ENCODE measurements around the gene PARD3B. TPM values are rescaled to one million over a fixed set of nuclear protein-coding genes. Genes with fewer than 3 reads are reported as not detected.
"Not testable (repeated sequence)": the region's sequence is repeated elsewhere in the genome, so short reads cannot be mapped to it uniquely, and the experiment has no call there.

The PARD3B gene
- polyA plus RNA-seq, 3 donors: not detected

DNA sequence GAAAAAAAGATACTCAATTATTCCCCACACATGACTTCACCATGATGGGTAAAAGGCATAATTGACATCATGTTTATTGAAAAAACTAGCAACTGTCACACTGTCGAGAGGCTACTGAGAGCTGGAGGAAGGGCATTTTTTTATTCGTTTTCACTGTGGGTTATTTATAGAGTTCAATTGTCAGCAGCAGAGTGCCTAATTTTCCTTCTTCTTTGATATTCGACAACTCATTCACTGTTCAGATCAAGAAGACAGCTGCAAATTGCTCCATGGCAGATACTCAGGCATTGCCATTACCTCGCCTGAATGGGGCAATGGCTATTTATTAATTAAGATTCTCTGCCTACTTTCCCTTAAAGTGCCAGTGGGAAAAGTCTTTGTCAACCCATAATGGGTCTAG, 939.5 kb downstream of the PARD3B start:
- no peak for DNase-seq
- Histone ChIP-seq H2AFZ (ENCODE audit: insufficient read depth, low read depth, low read length, poor library complexity, severe bottlenecking) (no peak overlapping the region), H3K4me2 (replicated peaks; ENCODE audit: extremely low read depth, low read length, poor library complexity, severe bottlenecking) (no peak overlapping the region), H3K36me3 (replicated peaks in 1 of 2; ENCODE audit: control insufficient read depth in 1 of 2, insufficient read depth in 2 of 2, low read length in 2 of 2) (no peaks in the 10 kb centered on the region), H3K27me3 (ENCODE audit: control insufficient read depth in 2 of 2, insufficient read depth in 2 of 2, low read length in 2 of 2) (no peaks in the 10 kb centered on the region), H3K9me3 (replicated peaks in 1 of 2; ENCODE audit: control insufficient read depth in 1 of 2, insufficient read depth in 1 of 2, low read length in 2 of 2) (no peaks in the 10 kb centered on the region), H3K79me2 (ENCODE audit: insufficient read depth, low read length) (no peaks in the 10 kb centered on the region), H3K4me3 (replicated peaks in 1 of 3; ENCODE audit: low read depth in 2 of 3, low read length in 3 of 3) (no peak overlapping the region), H3K9ac (ENCODE audit: insufficient read depth, low read length, poor library complexity, severe bottlenecking) (no peak overlapping the region), H4K20me1 (ENCODE audit: insufficient read depth, low read length) (no peaks in the 10 kb centered on the region), H3K27ac (ENCODE audit: low read depth in 1 of 2, low read length in 2 of 2) (no peak overlapping the region), H3K4me1 (ENCODE audit: control insufficient read depth in 1 of 2, insufficient read depth in 2 of 2, low read length in 2 of 2) (no peaks in the 10 kb centered on the region)
- Mint-ChIP-seq H3K4me1 (peaks cover 4% of the 10 kb centered on the region), H3K4me3 (no peak overlapping the region), H3K27ac (no peak overlapping the region), H3K27me3 (ENCODE audit: low read depth in 3 of 3) (no peaks in the 10 kb centered on the region), H3K9me3 (peaks cover 0 to 8% (median 0%) of the 10 kb centered on the region in 7 donors), H3K36me3 (no peaks in the 10 kb centered on the region)
- TF ChIP-seq, protein P1, sequence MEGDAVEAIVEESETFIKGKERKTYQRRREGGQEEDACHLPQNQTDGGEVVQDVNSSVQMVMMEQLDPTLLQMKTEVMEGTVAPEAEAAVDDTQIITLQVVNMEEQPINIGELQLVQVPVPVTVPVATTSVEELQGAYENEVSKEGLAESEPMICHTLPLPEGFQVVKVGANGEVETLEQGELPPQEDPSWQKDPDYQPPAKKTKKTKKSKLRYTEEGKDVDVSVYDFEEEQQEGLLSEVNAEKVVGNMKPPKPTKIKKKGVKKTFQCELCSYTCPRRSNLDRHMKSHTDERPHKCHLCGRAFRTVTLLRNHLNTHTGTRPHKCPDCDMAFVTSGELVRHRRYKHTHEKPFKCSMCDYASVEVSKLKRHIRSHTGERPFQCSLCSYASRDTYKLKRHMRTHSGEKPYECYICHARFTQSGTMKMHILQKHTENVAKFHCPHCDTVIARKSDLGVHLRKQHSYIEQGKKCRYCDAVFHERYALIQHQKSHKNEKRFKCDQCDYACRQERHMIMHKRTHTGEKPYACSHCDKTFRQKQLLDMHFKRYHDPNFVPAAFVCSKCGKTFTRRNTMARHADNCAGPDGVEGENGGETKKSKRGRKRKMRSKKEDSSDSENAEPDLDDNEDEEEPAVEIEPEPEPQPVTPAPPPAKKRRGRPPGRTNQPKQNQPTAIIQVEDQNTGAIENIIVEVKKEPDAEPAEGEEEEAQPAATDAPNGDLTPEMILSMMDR (IDR thresholded peaks at IDR 0.05): no peak
- intact Hi-C loops (cut with micrococcal nuclease): no loop called here
- WGBS (ENCODE audit: insufficient coverage): no CpG with 5 or more reads among the region's 4 CpGs

DNA sequence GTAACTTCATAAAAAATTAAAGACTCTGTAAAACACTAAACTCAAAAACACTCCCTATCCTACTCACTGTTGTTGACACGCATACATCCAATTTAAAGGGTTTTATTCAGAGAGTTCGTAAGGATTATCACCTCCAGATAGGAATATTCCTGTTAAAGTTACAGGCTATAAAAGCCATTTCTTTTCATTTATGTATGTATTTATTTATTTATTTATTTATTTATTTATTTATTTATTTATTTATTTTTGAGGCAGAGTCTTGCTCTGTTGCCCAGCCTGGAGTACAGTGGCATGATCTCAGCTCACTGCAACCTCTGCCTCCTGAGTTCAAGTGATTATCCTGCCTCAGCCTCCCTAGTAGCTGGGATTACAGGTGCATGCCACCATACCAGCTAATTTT, 948.3 kb downstream of the PARD3B start:
- H3K4me1 ChIP-seq (ENCODE audit: control insufficient read depth in 1 of 2, insufficient read depth in 2 of 2, low read length in 2 of 2); DNase-seq; H3K9ac ChIP-seq (ENCODE audit: insufficient read depth, low read length, poor library complexity, severe bottlenecking); H4K20me1 ChIP-seq (ENCODE audit: insufficient read depth, low read length); H3K9me3 Mint-ChIP-seq; H3K79me2 ChIP-seq (ENCODE audit: insufficient read depth, low read length); H3K27ac ChIP-seq (ENCODE audit: low read depth in 1 of 2, low read length in 2 of 2); H3K4me3 Mint-ChIP-seq; H2AFZ ChIP-seq (ENCODE audit: insufficient read depth, low read depth, low read length, poor library complexity, severe bottlenecking); H3K4me3 ChIP-seq (replicated peaks in 1 of 3; ENCODE audit: low read depth in 2 of 3, low read length in 3 of 3); intact Hi-C loops (cut with micrococcal nuclease); H3K27ac Mint-ChIP-seq; H3K27me3 ChIP-seq (ENCODE audit: control insufficient read depth in 2 of 2, insufficient read depth in 2 of 2, low read length in 2 of 2); H3K36me3 Mint-ChIP-seq; H3K9me3 ChIP-seq (replicated peaks in 1 of 2; ENCODE audit: control insufficient read depth in 1 of 2, insufficient read depth in 1 of 2, low read length in 2 of 2); H3K27me3 Mint-ChIP-seq (ENCODE audit: low read depth in 3 of 3); H3K36me3 ChIP-seq (replicated peaks in 1 of 2; ENCODE audit: control insufficient read depth in 1 of 2, insufficient read depth in 2 of 2, low read length in 2 of 2); H3K4me2 ChIP-seq (replicated peaks; ENCODE audit: extremely low read depth, low read length, poor library complexity, severe bottlenecking); H3K4me1 Mint-ChIP-seq: not testable (repeated sequence)
- no CpG with 5 or more reads among the region's 2 CpGs for WGBS (ENCODE audit: insufficient coverage)

Measured in CD14-positive monocyte (primary cell).